ENCODE data around the gene CEP95. TPM values are rescaled to one million over a fixed set of nuclear protein-coding genes. Genes with fewer than 3 reads are reported as not detected.

CEP95 gene
- total and polyA plus RNA-seq, 2 of the 13 experiments (the other 11 are each of a cell fraction or from before 2014, with no cell fraction given) = 65.9 to 68.8 TPM

GRCh38 chr17:64546716-64547115 lies 39.9 kb downstream of the CEP95 start (continued):
- TF ChIP-seq ZBTB40 (IDR thresholded peaks at IDR 0.05) (no peak), ZBTB40 (CRISPR knock-in tag; IDR thresholded peaks at IDR 0.05) (no peak), ZNF275 (CRISPR knock-in tag; IDR thresholded peaks at IDR 0.05; ENCODE audit: borderline replicate concordance) (no peak), ZNF326 (CRISPR knock-in tag; IDR thresholded peaks at IDR 0.05; ENCODE audit: borderline replicate concordance) (no peak), ZFYVE20 (CRISPR knock-in tag; IDR thresholded peaks at IDR 0.05; ENCODE audit: borderline replicate concordance, low read depth) (no peak), MTA3 (CRISPR knock-in tag; IDR thresholded peaks at IDR 0.05) (no peak), TSC22D2 (CRISPR knock-in tag; IDR thresholded peaks at IDR 0.05; ENCODE audit: borderline replicate concordance) (no peak), ZNF644 (CRISPR knock-in tag; IDR thresholded peaks at IDR 0.05; ENCODE audit: low read depth) (no peak)
- TF ChIP-seq, protein P1, sequence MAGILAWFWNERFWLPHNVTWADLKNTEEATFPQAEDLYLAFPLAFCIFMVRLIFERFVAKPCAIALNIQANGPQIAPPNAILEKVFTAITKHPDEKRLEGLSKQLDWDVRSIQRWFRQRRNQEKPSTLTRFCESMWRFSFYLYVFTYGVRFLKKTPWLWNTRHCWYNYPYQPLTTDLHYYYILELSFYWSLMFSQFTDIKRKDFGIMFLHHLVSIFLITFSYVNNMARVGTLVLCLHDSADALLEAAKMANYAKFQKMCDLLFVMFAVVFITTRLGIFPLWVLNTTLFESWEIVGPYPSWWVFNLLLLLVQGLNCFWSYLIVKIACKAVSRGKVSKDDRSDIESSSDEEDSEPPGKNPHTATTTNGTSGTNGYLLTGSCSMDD (CRISPR knock-in tag; IDR thresholded peaks at IDR 0.05) = no peak

Data from HepG2 (cell line).